Measurements from ENCODE around the gene PCSK2.
A peak's percentile ranks its signal among the peaks of the same experiment; 100 is the strongest.

Gene PCSK2

GRCh38 chr20:17491041-17491440 is 264.2 kb downstream of the PCSK2 start:
- TF ChIP-seq GATA1 (IDR thresholded peaks at IDR 0.05; ENCODE audit: low read depth, low read length) = no peak
- TF ChIP-seq POLR2A (IDR thresholded peaks at IDR 0.05; ENCODE audit: low read length) = no peak

GRCh38 chr20:17491488-17491887 is 264.6 kb downstream of the PCSK2 start:
- DNase-seq = no peak
- no peak for TF ChIP-seq GATA1 (IDR thresholded peaks at IDR 0.05; ENCODE audit: low read depth, low read length)
- TF ChIP-seq POLR2A (IDR thresholded peaks at IDR 0.05; ENCODE audit: low read length) = no peak

More at GRCh38 chr20:17491041-17491440, 264.2 kb downstream of the PCSK2 start:
- no peak for DNase-seq

- no peak for DNase-seq
- TF ChIP-seq GATA1 (IDR thresholded peaks at IDR 0.05; ENCODE audit: low read depth, low read length) (no peak), POLR2A (IDR thresholded peaks at IDR 0.05; ENCODE audit: low read length) (no peak)
These were observed 266.3 kb downstream of the PCSK2 start for GRCh38 chr20:17493173-17493572.

- TF ChIP-seq GATA1 (IDR thresholded peaks at IDR 0.05; ENCODE audit: low read depth, low read length) = no peak
- DNase-seq = no peak
These were observed 267.4 kb downstream of the PCSK2 start for GRCh38 chr20:17494201-17494600.

GRCh38 chr20:17495826-17496225 is 269.0 kb downstream of the PCSK2 start:
- DNase-seq = no peak
- TF ChIP-seq GATA1 (IDR thresholded peaks at IDR 0.05; ENCODE audit: low read depth, low read length) = no peak
- no peak for TF ChIP-seq POLR2A (IDR thresholded peaks at IDR 0.05; ENCODE audit: low read length)

GRCh38 chr20:17497821-17498580 is 271.2 kb downstream of the PCSK2 start:
- TF ChIP-seq POLR2A (IDR thresholded peaks at IDR 0.05; ENCODE audit: low read length) (no peak), GATA1 (IDR thresholded peaks at IDR 0.05; ENCODE audit: low read depth, low read length) (no peak)
- DNase-seq = no peak

- no peak for TF ChIP-seq GATA1 (IDR thresholded peaks at IDR 0.05; ENCODE audit: low read depth, low read length)
- TF ChIP-seq POLR2A (IDR thresholded peaks at IDR 0.05; ENCODE audit: low read length) = no peak
- no peak for DNase-seq
These were observed 271.8 kb downstream of the PCSK2 start for GRCh38 chr20:17498641-17499040.

GRCh38 chr20:17499041-17499440 is 272.2 kb downstream of the PCSK2 start:
- no peak for TF ChIP-seq GATA1 (IDR thresholded peaks at IDR 0.05; ENCODE audit: low read depth, low read length)
- no peak for TF ChIP-seq POLR2A (IDR thresholded peaks at IDR 0.05; ENCODE audit: low read length)
- no peak for DNase-seq

- no peak for DNase-seq
- TF ChIP-seq POLR2A (IDR thresholded peaks at IDR 0.05; ENCODE audit: low read length) = no peak
- TF ChIP-seq GATA1 (IDR thresholded peaks at IDR 0.05; ENCODE audit: low read depth, low read length) = no peak
These were observed 273.4 kb downstream of the PCSK2 start for GRCh38 chr20:17500271-17500670.

- no peak for TF ChIP-seq GATA1 (IDR thresholded peaks at IDR 0.05; ENCODE audit: low read depth, low read length)
- no peak for TF ChIP-seq POLR2A (IDR thresholded peaks at IDR 0.05; ENCODE audit: low read length)
- DNase-seq = no peak
These were observed 274.0 kb downstream of the PCSK2 start for GRCh38 chr20:17500826-17501225.

GRCh38 chr20:17501701-17502100 is 274.9 kb downstream of the PCSK2 start:
- DNase-seq = no peak
- TF ChIP-seq POLR2A (IDR thresholded peaks at IDR 0.05; ENCODE audit: low read length) (no peak), GATA1 (IDR thresholded peaks at IDR 0.05; ENCODE audit: low read depth, low read length) (no peak)

GRCh38 chr20:17502105-17502504 is 275.3 kb downstream of the PCSK2 start:
- TF ChIP-seq GATA1 (IDR thresholded peaks at IDR 0.05; ENCODE audit: low read depth, low read length) (no peak), POLR2A (IDR thresholded peaks at IDR 0.05; ENCODE audit: low read length) (no peak)
- no peak for DNase-seq

- no peak for TF ChIP-seq POLR2A (IDR thresholded peaks at IDR 0.05; ENCODE audit: low read length)
- no peak for TF ChIP-seq GATA1 (IDR thresholded peaks at IDR 0.05; ENCODE audit: low read depth, low read length)
- DNase-seq = peak; percentile 58 to 81
These were observed 276.6 kb downstream of the PCSK2 start for GRCh38 chr20:17503301-17504065.

GRCh38 chr20:17504066-17504897 is 277.4 kb downstream of the PCSK2 start:
- peak; percentile 82 to 84 for DNase-seq

More at GRCh38 chr20:17504066-17504897, 277.4 kb downstream of the PCSK2 start:
- TF ChIP-seq GATA1 (IDR thresholded peaks at IDR 0.05; ENCODE audit: low read depth, low read length) (no peak), POLR2A (IDR thresholded peaks at IDR 0.05; ENCODE audit: low read length) (no peak)

Measured in erythroblast (primary cell).